NCI-H1105 (cell line): ENCODE results near the gene FUBP3.
"Not testable (repeated sequence)": the region's sequence is repeated elsewhere in the genome, so short reads cannot be mapped to it uniquely, and the experiment has no call there.

ENCODE experiments used
- DNase-seq: peaks from one replicate; lab custom pipeline; 2025; lab: John Stamatoyannopoulos, UW

Gene FUBP3

DNA sequence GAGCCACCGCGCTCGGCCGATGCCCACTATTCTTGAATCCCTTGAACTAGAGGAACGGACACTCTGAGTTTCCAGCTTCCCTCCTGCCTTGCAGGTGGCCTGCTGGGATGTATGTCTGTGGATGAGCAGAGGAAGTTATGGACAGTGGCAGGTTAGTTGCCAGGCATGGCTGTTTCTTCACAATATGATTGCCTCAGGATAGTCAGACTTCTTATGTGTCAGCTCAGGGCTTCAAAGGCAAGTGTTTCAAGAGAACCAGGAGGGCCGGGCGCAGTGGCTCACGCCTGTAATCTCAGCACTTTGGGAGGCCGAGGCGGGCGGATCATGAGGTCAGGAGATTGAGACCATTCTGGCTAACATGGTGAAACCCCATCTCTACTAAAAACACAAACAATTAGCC is 106.6 kb downstream of the FUBP3 start:
- DNase-seq: not testable (repeated sequence)

DNA sequence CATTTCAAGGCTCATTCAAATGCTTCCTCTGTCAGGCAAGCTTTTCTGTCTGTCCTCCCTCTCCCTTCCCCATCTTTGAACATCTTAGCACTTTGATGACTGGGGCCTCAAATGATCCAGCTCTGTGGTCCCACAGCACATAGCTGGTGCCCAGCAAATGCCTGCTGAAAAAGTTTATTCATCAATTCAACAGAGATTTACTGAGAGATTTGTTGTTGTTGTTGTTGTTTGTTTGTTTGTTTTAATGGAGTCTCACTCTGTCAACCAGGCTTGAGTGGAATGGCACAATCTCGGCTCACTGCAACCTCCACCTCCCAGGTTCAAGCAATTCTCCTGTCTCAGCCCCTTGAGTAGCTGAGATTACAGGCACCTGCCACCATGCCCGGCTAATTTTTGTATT is 108.2 kb downstream of the FUBP3 start:
- no peak for DNase-seq
